Sigmoid colon (tissue), 7 donors: ENCODE results near the gene TIPIN. TPM values are rescaled to one million over a fixed set of nuclear protein-coding genes. Genes with fewer than 3 reads are reported as not detected.

Source experiments
- DNase-seq: peaks from one replicate; pipeline ENCODE4 v3.0.0-alpha.2; 2019
- H3K27ac ChIP-seq, 4 donors: fragments of 200-600 bp; sonication (generic); one replicate each; pipeline ENCODE4 v1.5.1; 2016 to 2019; ENCODE audit warnings: mild to moderate bottlenecking in 1 of 4
- H3K27me3 ChIP-seq, 3 donors: fragments of 200-600 bp; sonication (generic); one replicate each; pipeline ENCODE4 v1.5.1; 2019; ENCODE audit warnings: mild to moderate bottlenecking in 1 of 3
- H3K36me3 ChIP-seq, 4 donors: fragments of 200-600 bp; sonication (generic); one replicate each; pipeline ENCODE4 v1.5.1; 2016 to 2019
- H3K4me1 ChIP-seq, 4 donors: fragments of 200-600 bp; sonication (generic); one replicate each; pipeline ENCODE4 v1.5.1; 2017 to 2019
- H3K4me3 ChIP-seq, 4 donors: fragments of 200-600 bp; sonication (generic); one replicate each; pipeline ENCODE4 v1.5.1; 2017 to 2019; ENCODE audit warnings: mild to moderate bottlenecking in 2 of 4, moderate library complexity in 1 of 4
- H3K9me3 ChIP-seq, 4 donors: fragments of 200-600 bp in 3 of 4; sonication (generic) in 3 of 4; one replicate each; pipeline versions ENCODE4 v1.5.1 to v1.6.1; 2013 to 2019
- CTCF ChIP-seq, 4 experiments: fragments of 450-650 bp in 3 of 4; fragments of 200-600 bp in 1 of 4; IDR thresholded peaks; one replicate each; pipeline ENCODE4 v1.5.1; 2016 to 2019; ENCODE audit warnings: antibody characterized with exemption in 4 of 4, mild to moderate bottlenecking in 3 of 4, moderate library complexity in 2 of 4
- POLR2A ChIP-seq, 2 donors: fragments of 450-650 bp; IDR thresholded peaks; one replicate each; pipeline ENCODE4 v1.6.1; 2016; ENCODE audit warnings: antibody characterized with exemption in 2 of 2, mild to moderate bottlenecking in 2 of 2, moderate library complexity in 2 of 2
- WGBS, 2 donors: extraction: QIAGEN DNeasy Blood & Tissue Kit; methylation state at CpG; one replicate each; pipeline ENCODE4 v1.1.7; 2013; 5-methylcytosine and 5-hydroxymethylcytosine counted together
- intact Hi-C: fragments of 100-400 bp; cut with DNase I; formaldehyde crosslinking; loops from one replicate; pipeline ENCODE4 v1.15.1; 2023
- polyA plus RNA-seq, 3 donors: library from polyadenylated mRNA; stranded (reverse); fragments of 200-250 nt; gene quantifications; one replicate each; pipeline ENCODE4 v1.2.3, GENCODE V29; 2013
- small RNA-seq, 3 donors: library from RNA; depleted of rRNA; stranded (forward); fragments of <200 nt; gene quantifications; one replicate each; pipeline ENCODE3, GENCODE V24; 2016
- total RNA-seq, 4 donors: library from RNA; depleted of rRNA; stranded (reverse); fragments of >200 nt; gene quantifications; one replicate each; pipeline ENCODE4 v1.1.0, GENCODE V29; 2016
- donor health status: healthy with polysubstance abuse.
- donor health status: Bipolar disorder and iron deficiency.
- donor health status: healthy.

Gene TIPIN
- total and polyA plus RNA-seq, 7 donors, result 1.9 to 10.3 (median 5.6) TPM

GRCh38 chr15:66287461-66288057 is 68.9 kb downstream of the TIPIN start:
- no peak for DNase-seq
- TF ChIP-seq CTCF (IDR thresholded peaks at IDR 0.05) (peak in 3 of 4 experiments; percentile 36 to 51 (median 40)), POLR2A (IDR thresholded peaks at IDR 0.05) (no peak)
- WGBS, 2 donors, result 10 to 20% methylated on average over 6 of the region's 6 CpGs
- Histone ChIP-seq H3K36me3 (no peaks in the 10 kb centered on the region), H3K4me3 (no peak overlapping the region), H3K4me1 (peaks cover 0 to 18% (median 12%) of the 10 kb centered on the region in 4 donors), H3K27me3 (no peaks in the 10 kb centered on the region), H3K9me3 (no peaks in the 10 kb centered on the region), H3K27ac (no peak overlapping the region)
- intact Hi-C loops, result loop anchor here (5.0 kb wide), 1 partner anchor 35 kb away; the partner anchor contains the start of gene MEGF11

Small RNA genes within 50 kb of the gene (small RNA-seq; reads per million reads assigned to genes)
- 0 reads per million in 3 donors for gene RF00019
- 2.8 to 5.0 (median 4.0) reads per million in 3 donors for gene SCARNA14

Other genes with a start within 250 kb of the TIPIN start
- gene MEGF11, start 102.9 kb downstream of the TIPIN start, total RNA-seq, result not detected
- gene MEGF11, start 102.9 kb downstream of the TIPIN start, polyA plus RNA-seq, result under 1 TPM in 1 of 3 donors, not detected in 2; 0.04 TPM
- 10 to 100 TPM; 29.5 to 52.3 (median 40.9) TPM for gene DIS3L, start 63.1 kb downstream of the TIPIN start, total RNA-seq
- gene DIS3L, start 63.1 kb downstream of the TIPIN start, polyA plus RNA-seq, result 10 to 100 TPM in 1 of 3 donors, 1 to 10 TPM in 2; 5.3 to 11.5 (median 6.6) TPM
- gene MAP2K1, start 30.2 kb upstream of the TIPIN start, total RNA-seq, result 10 to 100 TPM; 21.0 to 32.8 (median 25.7) TPM
- 10 to 100 TPM; 19.8 to 38.8 (median 36.8) TPM for gene MAP2K1, start 30.2 kb upstream of the TIPIN start, polyA plus RNA-seq
- 10 to 100 TPM; 16.6 to 65.5 (median 53.3) TPM for gene SNAPC5, start 141.1 kb upstream of the TIPIN start, total RNA-seq
- gene SNAPC5, start 141.1 kb upstream of the TIPIN start, polyA plus RNA-seq, result 10 to 100 TPM; 28.5 to 38.6 (median 30.0) TPM
- gene RPL4, start 148.2 kb upstream of the TIPIN start, total RNA-seq, result 1,000 to 10,000 TPM; 2,778 to 9,223 (median 4,574) TPM
- gene RPL4, start 148.2 kb upstream of the TIPIN start, polyA plus RNA-seq, result 1,000 to 10,000 TPM; 1,665 to 3,282 (median 2,730) TPM
- gene ZWILCH, start 148.6 kb upstream of the TIPIN start, total RNA-seq, result 1 to 10 TPM; 3.1 to 8.2 (median 3.6) TPM
- 1 to 10 TPM; 5.8 to 9.3 (median 6.0) TPM for gene ZWILCH, start 148.6 kb upstream of the TIPIN start, polyA plus RNA-seq
- not detected for gene LCTL, start 209.3 kb upstream of the TIPIN start, total RNA-seq
- gene LCTL, start 209.3 kb upstream of the TIPIN start, polyA plus RNA-seq, result under 1 TPM in 1 of 3 donors, not detected in 2; 0.01 TPM